ENCODE measurements around the gene DNAH5.

GRCh38 chr5:13692172-13692571 lies 252.3 kb downstream of the DNAH5 start:
- TF ChIP-seq, protein P1, sequence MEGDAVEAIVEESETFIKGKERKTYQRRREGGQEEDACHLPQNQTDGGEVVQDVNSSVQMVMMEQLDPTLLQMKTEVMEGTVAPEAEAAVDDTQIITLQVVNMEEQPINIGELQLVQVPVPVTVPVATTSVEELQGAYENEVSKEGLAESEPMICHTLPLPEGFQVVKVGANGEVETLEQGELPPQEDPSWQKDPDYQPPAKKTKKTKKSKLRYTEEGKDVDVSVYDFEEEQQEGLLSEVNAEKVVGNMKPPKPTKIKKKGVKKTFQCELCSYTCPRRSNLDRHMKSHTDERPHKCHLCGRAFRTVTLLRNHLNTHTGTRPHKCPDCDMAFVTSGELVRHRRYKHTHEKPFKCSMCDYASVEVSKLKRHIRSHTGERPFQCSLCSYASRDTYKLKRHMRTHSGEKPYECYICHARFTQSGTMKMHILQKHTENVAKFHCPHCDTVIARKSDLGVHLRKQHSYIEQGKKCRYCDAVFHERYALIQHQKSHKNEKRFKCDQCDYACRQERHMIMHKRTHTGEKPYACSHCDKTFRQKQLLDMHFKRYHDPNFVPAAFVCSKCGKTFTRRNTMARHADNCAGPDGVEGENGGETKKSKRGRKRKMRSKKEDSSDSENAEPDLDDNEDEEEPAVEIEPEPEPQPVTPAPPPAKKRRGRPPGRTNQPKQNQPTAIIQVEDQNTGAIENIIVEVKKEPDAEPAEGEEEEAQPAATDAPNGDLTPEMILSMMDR (IDR thresholded peaks at IDR 0.05) = no peak
- TF ChIP-seq POLR2A (IDR thresholded peaks at IDR 0.05) = no peak

Measured in vagina (tissue), 2 donors.